ENCODE results near the gene ABCA12. TPM values are rescaled to one million over a fixed set of nuclear protein-coding genes. Genes with fewer than 3 reads are reported as not detected.

The ABCA12 gene
- total and polyA plus RNA-seq, 2 donors (not counting 3 experiments of a cell fraction or from before 2014, with no cell fraction given): not detected

- H3K4me1 ChIP-seq (ENCODE audit: control insufficient read depth, extremely low read depth, insufficient read depth, low read length): no peaks in the 10 kb centered on the region
- no peak overlapping the region for H3K4me2 ChIP-seq (ENCODE audit: insufficient read depth, low read length)
- H2AFZ ChIP-seq (ENCODE audit: low read depth, low read length): no peak overlapping the region
- dilution Hi-C loops (cut with MboI; ENCODE audit: extremely low pct_ligation_motif_present, low sequenced_read_pairs): no loop called here
- no peaks in the 10 kb centered on the region for H3K9me3 ChIP-seq (replicated peaks; ENCODE audit: control insufficient read depth, insufficient read depth, low read length)
- H3K9ac ChIP-seq (replicated peaks; ENCODE audit: extremely low read depth, insufficient read depth, low read length): no peak overlapping the region
- BruUV-seq (replicated peaks): no TSS peak
- FAIRE-seq: no peak
- ChIA-PET CTCF (interaction anchor here (1.0 kb wide), 1 partner anchor 61 kb away, joined by 3 read pairs; no protein-coding TSS in a partner anchor), POLR2A (no interaction called here)
- no peaks in the 10 kb centered on the region for H3K27me3 ChIP-seq (ENCODE audit: control insufficient read depth in 2 of 2, insufficient read depth in 2 of 2, low read length in 2 of 2)
- peaks cover 2% of the 10 kb centered on the region for H3K9me1 ChIP-seq (replicated peaks; ENCODE audit: control insufficient read depth, extremely low read depth, insufficient read depth, low read length)
- H3K27ac ChIP-seq (ENCODE audit: insufficient read depth, low read depth, low read length): no peak overlapping the region
- TF ChIP-seq JUN (IDR thresholded peaks at IDR 0.05; ENCODE audit: borderline replicate concordance, insufficient read depth, insufficient read length, low read depth): no peak
- TF ChIP-seq, protein P1, sequence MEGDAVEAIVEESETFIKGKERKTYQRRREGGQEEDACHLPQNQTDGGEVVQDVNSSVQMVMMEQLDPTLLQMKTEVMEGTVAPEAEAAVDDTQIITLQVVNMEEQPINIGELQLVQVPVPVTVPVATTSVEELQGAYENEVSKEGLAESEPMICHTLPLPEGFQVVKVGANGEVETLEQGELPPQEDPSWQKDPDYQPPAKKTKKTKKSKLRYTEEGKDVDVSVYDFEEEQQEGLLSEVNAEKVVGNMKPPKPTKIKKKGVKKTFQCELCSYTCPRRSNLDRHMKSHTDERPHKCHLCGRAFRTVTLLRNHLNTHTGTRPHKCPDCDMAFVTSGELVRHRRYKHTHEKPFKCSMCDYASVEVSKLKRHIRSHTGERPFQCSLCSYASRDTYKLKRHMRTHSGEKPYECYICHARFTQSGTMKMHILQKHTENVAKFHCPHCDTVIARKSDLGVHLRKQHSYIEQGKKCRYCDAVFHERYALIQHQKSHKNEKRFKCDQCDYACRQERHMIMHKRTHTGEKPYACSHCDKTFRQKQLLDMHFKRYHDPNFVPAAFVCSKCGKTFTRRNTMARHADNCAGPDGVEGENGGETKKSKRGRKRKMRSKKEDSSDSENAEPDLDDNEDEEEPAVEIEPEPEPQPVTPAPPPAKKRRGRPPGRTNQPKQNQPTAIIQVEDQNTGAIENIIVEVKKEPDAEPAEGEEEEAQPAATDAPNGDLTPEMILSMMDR (IDR thresholded peaks at IDR 0.05; ENCODE audit: extremely low read depth in 1 of 2, insufficient read depth in 1 of 2, low read depth in 1 of 2, low read length in 2 of 2): no peak
- TF ChIP-seq MAX (IDR thresholded peaks at IDR 0.05; ENCODE audit: insufficient read depth, insufficient read length): no peak
- no peak for TF ChIP-seq GATA2 (IDR thresholded peaks at IDR 0.05; ENCODE audit: insufficient read depth, insufficient read length, low read depth, low read length)
- no peak for TF ChIP-seq MYC (IDR thresholded peaks at IDR 0.05; ENCODE audit: low read depth, low read length)
- TF ChIP-seq EZH2 (IDR thresholded peaks at IDR 0.05; ENCODE audit: borderline replicate concordance, low read depth, low read length, severe bottlenecking): no peak
- no peak for TF ChIP-seq FOS (IDR thresholded peaks at IDR 0.05; ENCODE audit: borderline replicate concordance, insufficient read depth, low read length)
- no peak for TF ChIP-seq POLR2A (IDR thresholded peaks at IDR 0.05; ENCODE audit: low read depth, low read length)
- TF ChIP-seq POLR2AphosphoS5 (IDR thresholded peaks at IDR 0.05; ENCODE audit: insufficient read depth, low read depth, low read length): no peak
- H4K20me1 ChIP-seq (replicated peaks; ENCODE audit: control insufficient read depth, extremely low read depth, insufficient read depth, low read length): no peaks in the 10 kb centered on the region
- no peak overlapping the region for H3K4me3 ChIP-seq (replicated peaks in 1 of 3; ENCODE audit: insufficient read depth in 1 of 3, low read depth in 1 of 3, low read length in 3 of 3)
- no peaks in the 10 kb centered on the region for H3K36me3 ChIP-seq (ENCODE audit: control insufficient read depth in 2 of 2, extremely low read depth in 1 of 2, insufficient read depth in 2 of 2, low read length in 2 of 2)
- no peak for DNase-seq (ENCODE audit: low read depth, low spot score)
- intact Hi-C loops (cut with micrococcal nuclease): no loop called here
- no peaks in the 10 kb centered on the region for H3K79me2 ChIP-seq (ENCODE audit: control insufficient read depth, insufficient read depth, low read length)
Observed at GRCh38 chr2:214899751-214900150, 238.7 kb downstream of the ABCA12 start.

Data from endothelial cell of umbilical vein (primary cell).